MCF 10A (cell line): ENCODE data around the gene HPS6. TPM values are rescaled to one million over a fixed set of nuclear protein-coding genes. Genes with fewer than 3 reads are reported as not detected.

ENCODE experiments used
- BruUV-seq: library from RNA; stranded (reverse); fragments of 400-500 nt; replicated peaks from 2 replicates; lab custom pipeline; 2021; lab: Mats Ljungman, UMichigan
- CTCF ChIA-PET: fragments of 300-600 bp; sonication (Branson Sonifier 250); formaldehyde crosslinking; extraction: SDS; loops from one replicate; lab custom pipeline; 2021; ENCODE audit warnings: antibody characterized with exemption, inconsistent platforms; lab: Yijun Ruan, JAX
- POLR2A ChIA-PET: fragments of 300-600, 350-650 bp; sonication (Branson Sonifier 250); formaldehyde crosslinking; extraction: SDS; loops from one replicate; lab custom pipeline; 2020; ENCODE audit warnings: antibody characterized with exemption, inconsistent platforms; lab: Yijun Ruan, JAX
- DNase-seq: peaks from one replicate; pipeline ENCODE4 v3.0.0-alpha.2; 2018; ENCODE audit not compliant: unreplicated experiment
- H3K27ac Mint-ChIP-seq: one replicate; pipeline ENCODE4 v1.8.0; 2022; ENCODE audit warnings: mild to moderate bottlenecking, low read depth, mixed read lengths; ENCODE audit not compliant: unreplicated experiment
- H3K27me3 Mint-ChIP-seq: one replicate; pipeline ENCODE4 v1.8.0; 2022; ENCODE audit warnings: mixed read lengths; ENCODE audit not compliant: insufficient read depth, unreplicated experiment
- H3K36me3 Mint-ChIP-seq: one replicate; pipeline ENCODE4 v1.8.0; 2022; ENCODE audit warnings: mild to moderate bottlenecking, moderate library complexity, mixed read lengths; ENCODE audit not compliant: insufficient read depth, unreplicated experiment
- H3K4me1 Mint-ChIP-seq: one replicate; pipeline ENCODE4 v1.8.0; 2022; ENCODE audit warnings: mixed read lengths; ENCODE audit not compliant: insufficient read depth, unreplicated experiment
- H3K4me3 Mint-ChIP-seq: one replicate; pipeline ENCODE4 v1.8.0; 2022; ENCODE audit warnings: mild to moderate bottlenecking, moderate library complexity, mixed read lengths; ENCODE audit not compliant: unreplicated experiment
- H3K9me3 Mint-ChIP-seq: one replicate; pipeline ENCODE4 v1.8.0; 2022; ENCODE audit warnings: mixed read lengths; ENCODE audit not compliant: unreplicated experiment
- CTCF ChIP-seq: fragments of 200-600 bp; IDR thresholded peaks from one replicate; pipeline ENCODE4 v1.8.0; 2022; ENCODE audit warnings: antibody characterized with exemption, mild to moderate bottlenecking; ENCODE audit not compliant: unreplicated experiment
- intact Hi-C: fragments of 100-400 bp; cut with micrococcal nuclease; formaldehyde crosslinking; loops from 2 replicates; pipeline ENCODE4 v1.14.1; 2022
- total RNA-seq: library from RNA; stranded (reverse); gene quantifications from 2 replicates; pipeline ENCODE4 v1.2.3, GENCODE V29; 2022

The HPS6 gene
- total RNA-seq, 1 experiment from 2014 or later = 15.0 TPM

GRCh38 chr10:102085336-102085735, 20.2 kb downstream of the HPS6 start:
- Mint-ChIP-seq H3K36me3 (no peaks in the 10 kb centered on the region), H3K27me3 (peaks cover 12% of the 10 kb centered on the region), H3K27ac (no peak overlapping the region), H3K4me3 (no peak overlapping the region), H3K4me1 (no peaks in the 10 kb centered on the region), H3K9me3 (no peaks in the 10 kb centered on the region)
- ChIA-PET POLR2A (no interaction called here), CTCF (interaction anchor here (0.6 kb wide), 1 partner anchor 733 kb away, joined by 4 read pairs; no protein-coding TSS in a partner anchor)
- no TSS peak for BruUV-seq
- no peak for TF ChIP-seq CTCF
- intact Hi-C loops = no loop called here
- DNase-seq = no peak

- Mint-ChIP-seq H3K36me3 (no peaks in the 10 kb centered on the region), H3K4me3 (no peak overlapping the region), H3K4me1 (no peaks in the 10 kb centered on the region), H3K27me3 (peaks cover 12% of the 10 kb centered on the region), H3K9me3 (no peaks in the 10 kb centered on the region), H3K27ac (no peak overlapping the region)
- no peak for TF ChIP-seq CTCF
- no peak for DNase-seq
- ChIA-PET CTCF (interaction anchor here (0.6 to 1.4 kb wide), 3 partner anchors 11 to 30 kb away, joined by 3 to 6 read pairs (median 3); partner anchors contain the start of gene ARMH3), POLR2A (no interaction called here)
- intact Hi-C loops = no loop called here
- BruUV-seq = no TSS peak
Measured at GRCh38 chr10:102086196-102086595, 21.0 kb downstream of the HPS6 start.

- Mint-ChIP-seq H3K27me3 (peaks cover 12% of the 10 kb centered on the region), H3K4me3 (no peak overlapping the region), H3K9me3 (no peaks in the 10 kb centered on the region), H3K4me1 (no peaks in the 10 kb centered on the region), H3K36me3 (no peaks in the 10 kb centered on the region), H3K27ac (peak overlapping the region; percentile 16)
- CTCF ChIA-PET = no interaction called here
- BruUV-seq = no TSS peak
- no peak for TF ChIP-seq CTCF
- intact Hi-C loops = no loop called here
- peak; percentile 35 for DNase-seq
- POLR2A ChIA-PET = interaction anchor here (1.9 kb wide), 1 partner anchor 11 kb away, joined by 6 read pairs; no protein-coding TSS in a partner anchor
Measured at GRCh38 chr10:102090772-102091171, 25.6 kb downstream of the HPS6 start.

- Mint-ChIP-seq H3K9me3 (no peaks in the 10 kb centered on the region), H3K36me3 (no peaks in the 10 kb centered on the region), H3K4me3 (no peak overlapping the region), H3K27ac (no peak overlapping the region), H3K4me1 (no peaks in the 10 kb centered on the region), H3K27me3 (no peaks in the 10 kb centered on the region)
- intact Hi-C loops = no loop called here
- ChIA-PET CTCF (interaction anchor here (0.7 to 4.7 kb wide), 2 partner anchors 23 to 31 kb away, joined by 3 to 39 read pairs; no protein-coding TSS in a partner anchor), POLR2A (interaction anchor here (1.1 kb wide), 1 partner anchor 17 kb away, joined by 3 read pairs; no protein-coding TSS in a partner anchor)
- DNase-seq = no peak
- no TSS peak for BruUV-seq
- no peak for TF ChIP-seq CTCF
Measured at GRCh38 chr10:102096449-102096848, 31.3 kb downstream of the HPS6 start.
